HCT116 (cell line): Measurements from ENCODE around the gene KIAA1328. TPM values are rescaled to one million over a fixed set of nuclear protein-coding genes. Genes with fewer than 3 reads are reported as not detected.
A peak's percentile ranks its signal among the peaks of the same experiment; 100 is the strongest.
"Not testable (repeated sequence)": the region's sequence is repeated elsewhere in the genome, so short reads cannot be mapped to it uniquely, and the experiment has no call there.

Experiments
- ATAC-seq: fragments of 200-7000 bp; cut with Tn5 transposase; 2 replicates; pipeline ENCODE4 v1.9.1; 2020; ENCODE audit warnings: mild to moderate bottlenecking, moderate library complexity
- BruUV-seq: library from RNA; stranded (reverse); fragments of 400-500 nt; replicated peaks from 2 replicates; lab custom pipeline; 2021; lab: Mats Ljungman, UMichigan
- CTCF ChIA-PET: fragments of 300-600 bp; sonication (Branson Sonifier 250); formaldehyde crosslinking; loops from one replicate; lab custom pipeline; 2021; ENCODE audit warnings: antibody characterized with exemption; lab: Charles Lee
- POLR2A ChIA-PET: fragments of 300-600, 350-600 bp; sonication (Branson Sonifier 250); formaldehyde crosslinking; loops from one replicate; lab custom pipeline; 2021; ENCODE audit warnings: antibody characterized with exemption; lab: Charles Lee
- RAD21 ChIA-PET, 2 experiments: fragments of 300-600 bp; sonication (Branson Sonifier 250); formaldehyde crosslinking; loops; one replicate each; lab custom pipeline; 2023; ENCODE audit warnings: low total read pairs in 2 of 2; ENCODE audit not compliant: uncharacterized antibody in 2 of 2, unreplicated experiment in 2 of 2, low non-redundant PET in 1 of 2; lab: Charles Lee
- DNase-seq: peaks from one replicate; pipeline ENCODE4 v3.0.0-alpha.2; 2010; ENCODE audit warnings: low read depth, low spot score
- H2AFZ ChIP-seq: fragments of 200-600 bp; shearing (Covaris generic), sonication (generic); 2 replicates; pipeline ENCODE4 v1.6.1; 2017; ENCODE audit warnings: low read depth, mixed run types, mixed read lengths, antibody characterized with exemption, low read length; ENCODE audit not compliant: poor library complexity, severe bottlenecking
- H3K27ac ChIP-seq: 2 replicates; pipeline ENCODE4 v1.5.1; 2012; ENCODE audit warnings: low read depth, low read length
- H3K27me3 ChIP-seq: fragments of 200-600 bp; sonication (generic); 2 replicates; pipeline ENCODE4 v1.6.1; 2016; ENCODE audit warnings: mixed run types, low read length, mixed read lengths; ENCODE audit not compliant: insufficient read depth
- H3K36me3 ChIP-seq, 2 experiments: fragments of 200-500 bp in 1 of 2; fragments of 200-600 bp in 1 of 2; sonication (Bioruptor generic) in 1 of 2; sonication (generic) in 1 of 2; 2 replicates each; pipeline versions ENCODE4 v1.5.1 to v1.6.1; 2014 to 2016; ENCODE audit warnings: low read length in 2 of 2, inconsistent platforms in 1 of 2, mixed read lengths in 1 of 2, mixed run types in 1 of 2; ENCODE audit not compliant: insufficient read depth in 2 of 2, control insufficient read depth in 1 of 2
- H3K4me1 ChIP-seq, 2 experiments: fragments of 200-600 bp in 1 of 2; sonication (generic) in 1 of 2; 2 replicates each; pipeline versions ENCODE4 v1.5.1 to v1.6.1; 2012 to 2017; ENCODE audit warnings: low read length in 2 of 2, inconsistent platforms in 1 of 2, mild to moderate bottlenecking in 1 of 2, mixed read lengths in 1 of 2, mixed run types in 1 of 2, moderate library complexity in 1 of 2; ENCODE audit not compliant: insufficient read depth in 2 of 2, control insufficient read depth in 1 of 2
- H3K4me2 ChIP-seq: fragments of 200-600 bp; sonication (generic); 2 replicates; pipeline ENCODE4 v1.6.1; 2017; ENCODE audit warnings: mixed run types, low read length, mixed read lengths
- H3K4me3 ChIP-seq, 2 experiments: fragments of 200-600 bp in 1 of 2; sonication (generic) in 1 of 2; replicated peaks in 1 of 2; 2 replicates each; pipeline ENCODE4 v1.5.1; 2011 to 2016; ENCODE audit warnings: low read length in 2 of 2, control low read depth in 1 of 2, low read depth in 1 of 2, mild to moderate bottlenecking in 1 of 2, mixed read lengths in 1 of 2, mixed run types in 1 of 2
- H3K79me2 ChIP-seq: fragments of 200-600 bp; sonication (generic); 2 replicates; pipeline ENCODE4 v1.6.1; 2017; ENCODE audit warnings: mild to moderate bottlenecking, mixed run types, low read length, moderate library complexity, mixed read lengths; ENCODE audit not compliant: insufficient read depth
- H3K9ac ChIP-seq: fragments of 200-600 bp; sonication (generic); 2 replicates; pipeline ENCODE4 v1.6.1; 2016; ENCODE audit warnings: low read length, mixed read lengths
- H3K9me2 ChIP-seq: fragments of 200-600 bp; sonication (generic), shearing (Covaris generic); 2 replicates; pipeline ENCODE4 v1.6.1; 2017; ENCODE audit warnings: mixed run types, mild to moderate bottlenecking, moderate library complexity; ENCODE audit not compliant: insufficient read depth
- H3K9me3 ChIP-seq, 2 experiments: fragments of 200-500 bp in 1 of 2; fragments of 200-600 bp in 1 of 2; sonication (Bioruptor generic) in 1 of 2; sonication (generic) in 1 of 2; 2 replicates each; pipeline ENCODE4 v1.6.1; 2014 to 2017; ENCODE audit warnings: low read length in 2 of 2, mixed read lengths in 2 of 2, inconsistent platforms in 1 of 2, low read depth in 1 of 2, mild to moderate bottlenecking in 1 of 2, mixed run types in 1 of 2, moderate library complexity in 1 of 2; ENCODE audit not compliant: control insufficient read depth in 1 of 2, insufficient read depth in 1 of 2
- H4K20me1 ChIP-seq: fragments of 200-600 bp; sonication (generic), shearing (Covaris generic); 2 replicates; pipeline ENCODE4 v1.6.1; 2017; ENCODE audit warnings: mixed run types, mild to moderate bottlenecking, moderate library complexity; ENCODE audit not compliant: insufficient read depth
- CBX3 ChIP-seq: IDR thresholded peaks from 2 replicates; pipeline ENCODE4 v1.6.1; 2012; ENCODE audit warnings: low read depth
- CEBPB ChIP-seq: IDR thresholded peaks from 2 replicates; pipeline ENCODE4 v1.6.1; 2012; ENCODE audit warnings: low read depth
- EGR1 ChIP-seq: IDR thresholded peaks from 2 replicates; pipeline ENCODE4 v1.6.1; 2012; ENCODE audit warnings: low read depth
- ELF1 ChIP-seq: IDR thresholded peaks from 2 replicates; pipeline ENCODE4 v1.6.1; 2012; ENCODE audit warnings: low read depth, borderline replicate concordance
- EZH2 ChIP-seq: fragments of 200-600 bp; sonication (generic); IDR thresholded peaks from 2 replicates; pipeline ENCODE4 v1.6.1; 2017; ENCODE audit warnings: antibody characterized with exemption, mixed run types
- EZH2phosphoT487 ChIP-seq: fragments of 200-600 bp; IDR thresholded peaks from 2 replicates; pipeline ENCODE4 v1.6.1; 2018; ENCODE audit warnings: antibody characterized with exemption, borderline replicate concordance
- FOSL1 ChIP-seq: IDR thresholded peaks from 2 replicates; pipeline ENCODE4 v1.6.1; 2012; ENCODE audit warnings: low read depth
- POLR2A ChIP-seq: IDR thresholded peaks from 2 replicates; pipeline ENCODE4 v1.7.0; 2011; ENCODE audit warnings: borderline replicate concordance; ENCODE audit not compliant: insufficient read depth, insufficient read length; ENCODE audit errors: extremely low read depth
- POLR2AphosphoS5 ChIP-seq: IDR thresholded peaks from 2 replicates; pipeline ENCODE4 v1.6.1; 2011; ENCODE audit warnings: mild to moderate bottlenecking, low read depth, low read length, moderate library complexity
- RAD21 ChIP-seq: IDR thresholded peaks from 2 replicates; pipeline ENCODE4 v1.6.1; 2012; ENCODE audit warnings: low read depth, mild to moderate bottlenecking
- SIN3A ChIP-seq: IDR thresholded peaks from 2 replicates; pipeline ENCODE4 v1.6.1; 2012; ENCODE audit warnings: low read depth
- SP1 ChIP-seq: IDR thresholded peaks from 2 replicates; pipeline ENCODE4 v1.6.1; 2012; ENCODE audit warnings: low read depth
- SRF ChIP-seq: IDR thresholded peaks from 2 replicates; pipeline ENCODE4 v1.6.1; 2012; ENCODE audit warnings: low read depth
- TCF7L2 ChIP-seq: IDR thresholded peaks from 2 replicates; pipeline ENCODE4 v1.7.0; 2011; ENCODE audit warnings: borderline replicate concordance, inconsistent platforms; ENCODE audit not compliant: insufficient read depth, insufficient read length; ENCODE audit errors: extremely low read depth
- YY1 ChIP-seq: IDR thresholded peaks from 2 replicates; pipeline ENCODE4 v1.6.1; 2011; ENCODE audit warnings: low read length, low read depth, moderate library complexity, mild to moderate bottlenecking; ENCODE audit not compliant: insufficient replicate concordance; ENCODE audit errors: extremely low read depth
- ZBTB33 ChIP-seq: IDR thresholded peaks from 2 replicates; pipeline ENCODE4 v1.6.1; 2011; ENCODE audit warnings: mild to moderate bottlenecking, low read length, moderate library complexity; ENCODE audit not compliant: insufficient replicate concordance; ENCODE audit errors: extremely low read depth
- ZFX ChIP-seq: fragments of 450-650 bp; IDR thresholded peaks from 2 replicates; pipeline ENCODE4 v1.6.1; 2017
- ZNF274 ChIP-seq: fragments of 200-500 bp; sonication (Bioruptor generic); IDR thresholded peaks from 2 replicates; pipeline ENCODE4 v1.6.1; 2014; ENCODE audit warnings: mild to moderate bottlenecking, low read depth, low read length, inconsistent platforms
- intact Hi-C: fragments of 100-400 bp; cut with micrococcal nuclease; formaldehyde crosslinking; loops from 2 replicates; pipeline ENCODE4 v1.10.0; 2022
- total RNA-seq: library from RNA; stranded (reverse); gene quantifications from one replicate; pipeline ENCODE4 v1.2.1, GENCODE V29; 2021; ENCODE audit not compliant: unreplicated experiment
- TF ChIP-seq, protein P1 (sequence below): IDR thresholded peaks from 2 replicates; pipeline ENCODE4 v1.6.1; 2012; ENCODE audit warnings: low read depth

KIAA1328 gene
- total RNA-seq, 1 experiment from 2014 or later: 5.2 TPM

DNA sequence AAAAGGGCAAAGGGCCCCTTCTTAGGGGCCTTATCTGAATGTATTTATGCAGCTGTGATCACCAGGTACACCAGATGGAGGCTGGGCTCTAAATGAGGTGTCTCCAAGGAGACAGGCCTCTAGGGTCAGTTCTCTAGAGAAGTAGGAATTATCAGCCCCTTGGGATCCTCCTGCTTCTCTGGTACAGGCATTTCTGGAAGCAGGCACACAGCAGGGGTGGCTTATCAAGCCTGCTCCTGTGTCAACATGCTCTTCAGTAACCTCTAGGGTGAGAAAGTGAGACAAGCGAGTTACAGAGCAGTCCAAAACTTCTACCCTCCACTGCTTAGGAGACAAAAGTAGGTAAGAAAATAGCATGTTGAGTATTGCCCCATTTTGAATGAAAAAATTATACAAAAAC is 13.9 kb upstream of the KIAA1328 start:
- intact Hi-C loops: no loop called here
- DNase-seq: no peak
- H3K27ac ChIP-seq: no peak overlapping the region
- POLR2A ChIA-PET: no interaction called here
- no peak overlapping the region for H3K4me2 ChIP-seq
- no peak overlapping the region for H3K4me3 ChIP-seq
- BruUV-seq: TSS peak; percentile 15
- no peaks in the 10 kb centered on the region for H3K9me3 ChIP-seq
- ATAC-seq: no peak
- RAD21 ChIA-PET: no interaction called here
- H4K20me1 ChIP-seq: no peaks in the 10 kb centered on the region
- H3K9me2 ChIP-seq: no peaks in the 10 kb centered on the region
- TF ChIP-seq EZH2: no peak
- no peak for TF ChIP-seq EZH2phosphoT487
- TF ChIP-seq ZBTB33: no peak
- TF ChIP-seq YY1: no peak
- no peak for TF ChIP-seq FOSL1
- no peak for TF ChIP-seq SP1
- no peak for TF ChIP-seq SIN3A
- TF ChIP-seq CEBPB: no peak
- no peak for TF ChIP-seq ZFX
- TF ChIP-seq, protein P1, sequence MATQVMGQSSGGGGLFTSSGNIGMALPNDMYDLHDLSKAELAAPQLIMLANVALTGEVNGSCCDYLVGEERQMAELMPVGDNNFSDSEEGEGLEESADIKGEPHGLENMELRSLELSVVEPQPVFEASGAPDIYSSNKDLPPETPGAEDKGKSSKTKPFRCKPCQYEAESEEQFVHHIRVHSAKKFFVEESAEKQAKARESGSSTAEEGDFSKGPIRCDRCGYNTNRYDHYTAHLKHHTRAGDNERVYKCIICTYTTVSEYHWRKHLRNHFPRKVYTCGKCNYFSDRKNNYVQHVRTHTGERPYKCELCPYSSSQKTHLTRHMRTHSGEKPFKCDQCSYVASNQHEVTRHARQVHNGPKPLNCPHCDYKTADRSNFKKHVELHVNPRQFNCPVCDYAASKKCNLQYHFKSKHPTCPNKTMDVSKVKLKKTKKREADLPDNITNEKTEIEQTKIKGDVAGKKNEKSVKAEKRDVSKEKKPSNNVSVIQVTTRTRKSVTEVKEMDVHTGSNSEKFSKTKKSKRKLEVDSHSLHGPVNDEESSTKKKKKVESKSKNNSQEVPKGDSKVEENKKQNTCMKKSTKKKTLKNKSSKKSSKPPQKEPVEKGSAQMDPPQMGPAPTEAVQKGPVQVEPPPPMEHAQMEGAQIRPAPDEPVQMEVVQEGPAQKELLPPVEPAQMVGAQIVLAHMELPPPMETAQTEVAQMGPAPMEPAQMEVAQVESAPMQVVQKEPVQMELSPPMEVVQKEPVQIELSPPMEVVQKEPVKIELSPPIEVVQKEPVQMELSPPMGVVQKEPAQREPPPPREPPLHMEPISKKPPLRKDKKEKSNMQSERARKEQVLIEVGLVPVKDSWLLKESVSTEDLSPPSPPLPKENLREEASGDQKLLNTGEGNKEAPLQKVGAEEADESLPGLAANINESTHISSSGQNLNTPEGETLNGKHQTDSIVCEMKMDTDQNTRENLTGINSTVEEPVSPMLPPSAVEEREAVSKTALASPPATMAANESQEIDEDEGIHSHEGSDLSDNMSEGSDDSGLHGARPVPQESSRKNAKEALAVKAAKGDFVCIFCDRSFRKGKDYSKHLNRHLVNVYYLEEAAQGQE: no peak
- no peak for TF ChIP-seq EGR1
- TF ChIP-seq SRF: no peak
- TF ChIP-seq CBX3: no peak
- no peak for TF ChIP-seq TCF7L2
- no peak for TF ChIP-seq POLR2A
- TF ChIP-seq RAD21: no peak
- TF ChIP-seq ELF1: no peak
- TF ChIP-seq ZNF274: no peak
- no peak for TF ChIP-seq POLR2AphosphoS5
- TF ChIP-seq, all 23 proteins: peak for 0
- Histone ChIP-seq H3K27me3 (no peaks in the 10 kb centered on the region), H2AFZ (no peak overlapping the region), H3K79me2 (no peaks in the 10 kb centered on the region; the same call in 1 of the 2 replicates), H3K4me1 (no peaks in the 10 kb centered on the region), H3K9ac (no peak overlapping the region), H3K36me3 (peaks cover 5 to 9% of the 10 kb centered on the region in 2 experiments; a peak in 2 of 4 replicates)
- CTCF ChIA-PET: no interaction called here

- H4K20me1 ChIP-seq, H3K9me2 ChIP-seq, intact Hi-C loops, BruUV-seq, H3K4me3 ChIP-seq, H3K36me3 ChIP-seq, H3K27ac ChIP-seq, H3K79me2 ChIP-seq, H3K9ac ChIP-seq, H3K27me3 ChIP-seq, H2AFZ ChIP-seq, POLR2A ChIA-PET, DNase-seq, H3K4me2 ChIP-seq, CTCF ChIA-PET, H3K9me3 ChIP-seq, RAD21 ChIA-PET, ATAC-seq, H3K4me1 ChIP-seq: not testable (repeated sequence)
These were observed 12.8 kb upstream of the KIAA1328 start for GRCh38 chr18:36816096-36816495.
